Duodenal mucosa (tissue), 2 donors: Measurements from ENCODE around the gene TMEM191B.
"Not testable (repeated sequence)": the region's sequence is repeated elsewhere in the genome, so short reads cannot be mapped to it uniquely, and the experiment has no call there.

Experiments used
- H3K27ac ChIP-seq: one replicate; pipeline ENCODE4 v1.7.0; 2013; ENCODE audit warnings: low read depth, low read length
- H3K27me3 ChIP-seq, 2 donors: one replicate each; pipeline ENCODE4 v1.7.0; 2013; ENCODE audit warnings: low read length in 2 of 2, control low read depth in 1 of 2; ENCODE audit not compliant: insufficient read depth in 2 of 2, control insufficient read depth in 1 of 2
- H3K36me3 ChIP-seq, 2 donors: one replicate each; pipeline ENCODE4 v1.7.0; 2013; ENCODE audit warnings: low read length in 2 of 2, control low read depth in 1 of 2; ENCODE audit not compliant: insufficient read depth in 2 of 2, control insufficient read depth in 1 of 2
- H3K4me1 ChIP-seq, 2 donors: one replicate each; pipeline ENCODE4 v1.7.0; 2013; ENCODE audit warnings: low read length in 2 of 2, control low read depth in 1 of 2; ENCODE audit not compliant: insufficient read depth in 2 of 2, control insufficient read depth in 1 of 2
- H3K4me3 ChIP-seq, 2 donors: one replicate each; pipeline ENCODE4 v1.7.0; 2013; ENCODE audit warnings: low read length in 2 of 2, low read depth in 1 of 2
- H3K9ac ChIP-seq, 2 donors: one replicate each; pipeline ENCODE4 v1.7.0; 2013; ENCODE audit warnings: low read length in 2 of 2, low read depth in 1 of 2
- H3K9me3 ChIP-seq, 2 donors: one replicate each; pipeline ENCODE4 v1.7.0; 2013; ENCODE audit warnings: low read length in 2 of 2, control low read depth in 1 of 2; ENCODE audit not compliant: control insufficient read depth in 1 of 2

The TMEM191B gene

GRCh38 chr22:18533633-18534032 is 6.0 kb downstream of the TMEM191B start:
- H3K36me3 ChIP-seq, H3K9me3 ChIP-seq, H3K4me3 ChIP-seq, H3K27me3 ChIP-seq, H3K27ac ChIP-seq, H3K4me1 ChIP-seq, H3K9ac ChIP-seq: not testable (repeated sequence)

- H3K4me3 ChIP-seq, H3K9ac ChIP-seq, H3K36me3 ChIP-seq, H3K27me3 ChIP-seq, H3K4me1 ChIP-seq, H3K9me3 ChIP-seq, H3K27ac ChIP-seq: not testable (repeated sequence)
Observed at GRCh38 chr22:18534315-18534714, 6.7 kb downstream of the TMEM191B start.

DNA sequence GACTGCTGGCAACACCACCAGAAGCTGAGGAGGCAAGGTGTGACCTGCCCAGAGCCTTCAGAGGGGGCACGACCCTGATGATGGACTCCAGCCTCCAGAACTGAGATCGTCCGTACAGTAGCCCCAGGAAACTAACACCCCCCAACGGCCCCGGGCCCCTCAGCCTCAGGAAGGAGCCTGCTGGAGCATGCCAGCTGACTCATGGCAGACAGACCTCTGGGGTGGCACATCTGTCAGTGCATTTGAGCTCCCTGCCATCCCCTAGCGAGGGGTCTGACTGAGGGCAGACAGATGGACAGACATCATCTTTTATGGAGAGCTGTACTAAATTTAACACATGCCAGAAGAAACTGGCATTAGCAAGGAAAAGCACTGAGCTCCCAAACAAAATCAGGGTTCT is 12.4 kb downstream of the TMEM191B start:
- not testable (repeated sequence) for H3K27ac ChIP-seq, H3K4me1 ChIP-seq, H3K27me3 ChIP-seq, H3K9me3 ChIP-seq, H3K4me3 ChIP-seq, H3K9ac ChIP-seq, H3K36me3 ChIP-seq

DNA sequence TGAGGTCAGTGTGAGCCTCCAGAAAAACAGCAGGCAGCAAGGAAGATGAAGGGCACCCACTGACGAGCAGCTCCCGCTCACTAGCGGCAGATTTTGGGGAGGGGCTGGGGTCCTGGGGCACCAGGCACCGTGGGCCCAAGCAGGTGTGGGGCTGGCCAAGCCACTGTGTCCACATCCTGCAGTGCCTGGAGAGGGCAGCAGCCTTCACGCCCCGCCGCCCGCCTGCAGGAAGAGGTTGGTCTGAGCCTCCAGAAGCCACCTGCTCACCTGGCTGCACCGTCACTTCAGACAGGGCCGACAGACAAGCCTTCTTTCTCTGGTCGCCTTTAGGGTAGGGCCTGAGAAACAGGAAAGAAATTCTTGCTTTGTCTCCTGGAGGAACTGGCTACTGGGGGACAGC is 15.8 kb downstream of the TMEM191B start:
- H3K4me1 ChIP-seq, H3K9ac ChIP-seq, H3K36me3 ChIP-seq, H3K4me3 ChIP-seq, H3K9me3 ChIP-seq, H3K27me3 ChIP-seq, H3K27ac ChIP-seq: not testable (repeated sequence)

DNA sequence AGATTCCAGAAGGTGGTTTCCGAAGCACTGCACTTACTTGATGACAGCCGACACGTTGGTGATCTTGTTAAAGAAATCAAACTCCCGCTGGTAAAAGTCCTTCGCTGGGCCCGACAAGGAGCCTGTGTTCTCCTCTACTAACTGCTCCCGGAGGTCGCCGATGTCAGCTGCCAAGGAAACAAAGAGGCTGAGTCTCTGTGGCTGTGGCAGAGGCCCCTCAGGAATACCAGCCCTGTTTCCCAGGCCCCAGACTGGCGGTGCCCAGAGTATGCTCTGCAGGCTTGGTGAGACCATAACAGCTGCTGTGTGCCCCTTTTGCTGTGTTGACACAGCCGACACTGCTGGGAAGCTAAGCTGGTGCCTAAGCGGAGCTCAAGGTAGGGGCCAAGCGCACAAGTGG is 17.0 kb downstream of the TMEM191B start:
- not testable (repeated sequence) for H3K4me3 ChIP-seq, H3K36me3 ChIP-seq, H3K27me3 ChIP-seq, H3K9me3 ChIP-seq, H3K9ac ChIP-seq, H3K27ac ChIP-seq, H3K4me1 ChIP-seq

DNA sequence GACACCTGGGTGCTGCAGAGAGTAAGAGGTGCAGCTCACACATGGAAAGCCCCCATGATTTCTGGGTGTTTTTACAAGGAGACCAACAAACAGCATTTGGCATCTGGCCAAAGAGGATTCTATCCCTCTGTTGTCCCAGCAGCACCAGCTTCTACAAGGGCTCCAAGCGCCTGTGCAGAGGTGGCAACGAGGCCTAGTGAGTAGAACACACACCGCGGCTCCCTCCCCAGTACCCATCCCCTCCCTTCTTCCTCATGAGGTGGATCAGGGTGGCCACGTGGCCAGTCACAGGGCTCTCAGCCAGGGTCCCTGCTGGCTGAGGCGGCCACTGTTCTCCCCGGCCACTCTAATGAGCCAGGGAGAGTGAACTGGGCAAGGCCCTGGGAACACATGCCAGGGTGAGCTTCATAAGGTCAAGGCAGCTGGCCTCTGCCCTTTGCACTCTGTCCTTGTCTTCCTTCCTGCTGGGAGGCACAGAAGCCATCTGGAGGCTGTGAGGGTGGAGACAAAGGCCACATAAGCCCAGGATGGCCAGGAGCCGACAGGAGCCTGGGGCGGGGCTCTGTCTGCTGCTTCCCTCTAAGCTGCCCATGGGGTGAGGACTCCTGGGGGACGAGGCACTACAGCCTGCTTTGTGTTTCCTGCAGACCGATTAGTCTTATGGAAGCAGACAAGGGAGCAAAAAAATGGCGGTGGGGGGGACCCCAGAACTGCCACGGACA is 22.0 kb downstream of the TMEM191B start:
- not testable (repeated sequence) for H3K9ac ChIP-seq, H3K27me3 ChIP-seq, H3K36me3 ChIP-seq, H3K9me3 ChIP-seq, H3K4me3 ChIP-seq, H3K4me1 ChIP-seq, H3K27ac ChIP-seq

GRCh38 chr22:18551046-18551445 is 23.4 kb downstream of the TMEM191B start:
- H3K9me3 ChIP-seq, H3K9ac ChIP-seq, H3K4me3 ChIP-seq, H3K27ac ChIP-seq, H3K27me3 ChIP-seq, H3K36me3 ChIP-seq, H3K4me1 ChIP-seq: not testable (repeated sequence)

- not testable (repeated sequence) for H3K9me3 ChIP-seq, H3K9ac ChIP-seq
Observed at GRCh38 chr22:18552839-18553597, 25.4 kb downstream of the TMEM191B start.

GRCh38 chr22:18554280-18555256 is 27.0 kb downstream of the TMEM191B start:
- not testable (repeated sequence) for H3K36me3 ChIP-seq, H3K27me3 ChIP-seq, H3K9me3 ChIP-seq, H3K4me1 ChIP-seq, H3K4me3 ChIP-seq, H3K27ac ChIP-seq, H3K9ac ChIP-seq

More at GRCh38 chr22:18552839-18553597, 25.4 kb downstream of the TMEM191B start:
- H3K4me1 ChIP-seq, H3K27ac ChIP-seq, H3K36me3 ChIP-seq, H3K27me3 ChIP-seq, H3K4me3 ChIP-seq: not testable (repeated sequence)

- not testable (repeated sequence) for H3K9ac ChIP-seq, H3K27me3 ChIP-seq, H3K27ac ChIP-seq, H3K36me3 ChIP-seq, H3K4me3 ChIP-seq, H3K9me3 ChIP-seq, H3K4me1 ChIP-seq
Observed at GRCh38 chr22:18558516-18558915, 30.9 kb downstream of the TMEM191B start.
